Activated B cell treated with CpG ODN at 0.5 μM for 24 hours (primary cell): ENCODE data around the gene KRTAP5-7. TPM values are rescaled to one million over a fixed set of nuclear protein-coding genes. Genes with fewer than 3 reads are reported as not detected.
A peak's percentile ranks its signal among the peaks of the same experiment; 100 is the strongest.

ENCODE experiments used
- ATAC-seq: fragments of 200-7000 bp; cut with Tn5 transposase; one replicate; pipeline ENCODE4 v1.10.0; 2021; ENCODE audit warnings: low read depth, mild to moderate bottlenecking, moderate library complexity
- CTCF ChIA-PET: fragments of 350-600 bp; sonication (Branson Sonifier 250); formaldehyde crosslinking; loops from one replicate; lab custom pipeline; 2021; ENCODE audit warnings: antibody characterized with exemption; lab: Charles Lee
- POLR2A ChIA-PET: fragments of 350-600 bp; sonication (Branson Sonifier 250); formaldehyde crosslinking; loops from one replicate; lab custom pipeline; 2021; ENCODE audit warnings: antibody characterized with exemption; lab: Charles Lee
- DNase-seq: peaks from one replicate; pipeline ENCODE4 v3.0.0; 2022
- H3K27ac Mint-ChIP-seq: one replicate; pipeline ENCODE4 v1.8.0; 2020; ENCODE audit warnings: mixed read lengths
- H3K27me3 Mint-ChIP-seq: one replicate; pipeline ENCODE4 v1.8.0; 2021; ENCODE audit warnings: mixed read lengths
- H3K36me3 Mint-ChIP-seq: one replicate; pipeline ENCODE4 v1.8.0; 2021; ENCODE audit warnings: low read depth, mixed read lengths
- H3K4me1 Mint-ChIP-seq: one replicate; pipeline ENCODE4 v1.8.0; 2021; ENCODE audit warnings: mixed read lengths
- H3K4me3 Mint-ChIP-seq: one replicate; pipeline ENCODE4 v1.8.0; 2020; ENCODE audit warnings: mild to moderate bottlenecking, mixed read lengths
- H3K9me3 Mint-ChIP-seq: one replicate; pipeline ENCODE4 v1.8.0; 2020; ENCODE audit warnings: mixed read lengths
- CTCF ChIP-seq: fragments of 200-600 bp; IDR thresholded peaks from one replicate; pipeline ENCODE4 v1.8.0; 2022; ENCODE audit warnings: antibody characterized with exemption, mild to moderate bottlenecking
- intact Hi-C: fragments of 100-400 bp; cut with micrococcal nuclease; formaldehyde crosslinking; loops from one replicate; pipeline ENCODE4 v1.15.1; 2024
- total RNA-seq: library from RNA; stranded (reverse); gene quantifications from 2 replicates; pipeline ENCODE4 v1.2.3, GENCODE V29; 2022

Gene KRTAP5-7
- total RNA-seq, 1 donor from 2014 or later = 0.49 TPM

GRCh38 chr11:71498091-71498490 lies 29.0 kb upstream of the KRTAP5-7 start:
- DNase-seq = no peak
- H3K36me3 Mint-ChIP-seq = peaks cover 85% of the 10 kb centered on the region

GRCh38 chr11:71499125-71499524 lies 27.9 kb upstream of the KRTAP5-7 start:
- no peak for DNase-seq
- Mint-ChIP-seq H3K9me3 (no peaks in the 10 kb centered on the region), H3K4me3 (no peak overlapping the region), H3K4me1 (no peaks in the 10 kb centered on the region), H3K27me3 (no peaks in the 10 kb centered on the region), H3K27ac (no peak overlapping the region), H3K36me3 (peaks cover 87% of the 10 kb centered on the region)
- intact Hi-C loops = no loop called here
- ChIA-PET POLR2A (no interaction called here), CTCF (no interaction called here)
- ATAC-seq = no peak
- TF ChIP-seq CTCF = no peak

More at GRCh38 chr11:71498091-71498490, 29.0 kb upstream of the KRTAP5-7 start:
- ChIA-PET POLR2A (no interaction called here), CTCF (no interaction called here)
- no peak overlapping the region for H3K4me3 Mint-ChIP-seq
- H3K4me1 Mint-ChIP-seq = no peaks in the 10 kb centered on the region
- H3K27me3 Mint-ChIP-seq = no peaks in the 10 kb centered on the region
- H3K27ac Mint-ChIP-seq = no peak overlapping the region
- no peak for TF ChIP-seq CTCF
- intact Hi-C loops = no loop called here
- ATAC-seq = no peak
- H3K9me3 Mint-ChIP-seq = no peaks in the 10 kb centered on the region

GRCh38 chr11:71499546-71499945 lies 27.5 kb upstream of the KRTAP5-7 start:
- DNase-seq (peak; percentile 4), ATAC-seq (no peak)
- peaks cover 85% of the 10 kb centered on the region for H3K36me3 Mint-ChIP-seq
- no peak overlapping the region for H3K4me3 Mint-ChIP-seq
- no peak for TF ChIP-seq CTCF
- H3K27me3 Mint-ChIP-seq = no peaks in the 10 kb centered on the region
- H3K4me1 Mint-ChIP-seq = peaks cover under 1% of the 10 kb centered on the region
- intact Hi-C loops = no loop called here
- ChIA-PET CTCF (no interaction called here), POLR2A (no interaction called here)
- H3K27ac Mint-ChIP-seq = no peak overlapping the region
- H3K9me3 Mint-ChIP-seq = no peaks in the 10 kb centered on the region

GRCh38 chr11:71500601-71501021 lies 26.5 kb upstream of the KRTAP5-7 start:
- Mint-ChIP-seq H3K27me3 (no peaks in the 10 kb centered on the region), H3K4me1 (peaks cover 1% of the 10 kb centered on the region), H3K36me3 (peaks cover 82% of the 10 kb centered on the region), H3K9me3 (no peaks in the 10 kb centered on the region), H3K27ac (no peak overlapping the region), H3K4me3 (no peak overlapping the region)
- ChIA-PET POLR2A (no interaction called here), CTCF (no interaction called here)
- no peak for ATAC-seq
- intact Hi-C loops = no loop called here
- DNase-seq = no peak
- no peak for TF ChIP-seq CTCF

GRCh38 chr11:71501071-71501985 lies 25.7 kb upstream of the KRTAP5-7 start:
- peaks cover 1% of the 10 kb centered on the region for H3K4me1 Mint-ChIP-seq
- no peak overlapping the region for H3K4me3 Mint-ChIP-seq
- no peak overlapping the region for H3K27ac Mint-ChIP-seq
- intact Hi-C loops = no loop called here
- peaks cover 82% of the 10 kb centered on the region for H3K36me3 Mint-ChIP-seq
- H3K9me3 Mint-ChIP-seq = no peaks in the 10 kb centered on the region
- no peak for TF ChIP-seq CTCF
- no peaks in the 10 kb centered on the region for H3K27me3 Mint-ChIP-seq
- ATAC-seq (no peak), DNase-seq (peak; percentile 4)
- POLR2A ChIA-PET = no interaction called here
- CTCF ChIA-PET = no interaction called here
